Stimulated activated CD4-positive, alpha-beta T cell treated with anti-CD3 and anti-CD28 coated beads, Interleukin-4, amount 100 ng/mL, for 1 hour (primary cell): ENCODE results near the gene CALML6.

ENCODE experiments used
- DNase-seq: peaks from one replicate; pipeline ENCODE4 v3.0.0-alpha.2; 2020

CALML6 gene

GRCh38 chr1:1892079-1892762, 22.8 kb upstream of the CALML6 start:
- DNase-seq: peak; percentile 32

DNA sequence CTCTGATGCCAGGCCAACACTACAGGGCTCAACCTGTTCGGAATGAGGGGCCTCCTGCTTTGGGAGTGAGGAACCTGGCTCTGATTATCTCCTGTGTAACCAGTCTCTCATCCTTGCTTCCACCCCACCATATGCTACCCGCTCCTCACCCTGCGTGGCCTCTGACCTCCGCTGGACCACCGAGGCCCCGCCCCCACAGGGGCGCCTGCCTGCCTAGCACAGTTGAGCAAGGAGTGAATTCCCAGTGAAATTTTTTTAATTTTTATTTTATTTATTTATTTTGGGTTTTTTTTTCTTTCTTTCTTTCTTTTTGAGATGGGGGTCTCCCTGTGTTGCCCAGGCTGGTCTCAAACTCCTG, 22.3 kb upstream of the CALML6 start:
- no peak for DNase-seq

GRCh38 chr1:1893291-1893985, 21.6 kb upstream of the CALML6 start:
- no peak for DNase-seq

DNA sequence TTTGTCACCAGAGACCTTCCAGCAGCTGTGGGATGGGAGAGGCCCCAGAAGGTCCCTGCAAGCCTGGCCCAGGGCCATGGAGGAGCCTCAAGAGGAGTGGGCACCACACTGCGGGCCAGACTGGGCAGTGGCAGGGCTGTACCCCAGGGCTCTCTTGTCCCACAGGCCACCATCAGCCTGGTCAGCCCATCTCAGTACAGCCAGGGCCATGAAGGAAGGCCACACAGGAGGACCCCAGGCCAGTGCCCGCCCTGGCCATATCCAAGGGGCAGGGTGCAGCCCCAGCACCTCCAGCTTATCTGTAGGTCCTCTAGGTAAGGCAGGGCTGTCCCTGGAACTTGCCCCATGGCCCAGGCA, 21.1 kb upstream of the CALML6 start:
- DNase-seq: no peak

DNA sequence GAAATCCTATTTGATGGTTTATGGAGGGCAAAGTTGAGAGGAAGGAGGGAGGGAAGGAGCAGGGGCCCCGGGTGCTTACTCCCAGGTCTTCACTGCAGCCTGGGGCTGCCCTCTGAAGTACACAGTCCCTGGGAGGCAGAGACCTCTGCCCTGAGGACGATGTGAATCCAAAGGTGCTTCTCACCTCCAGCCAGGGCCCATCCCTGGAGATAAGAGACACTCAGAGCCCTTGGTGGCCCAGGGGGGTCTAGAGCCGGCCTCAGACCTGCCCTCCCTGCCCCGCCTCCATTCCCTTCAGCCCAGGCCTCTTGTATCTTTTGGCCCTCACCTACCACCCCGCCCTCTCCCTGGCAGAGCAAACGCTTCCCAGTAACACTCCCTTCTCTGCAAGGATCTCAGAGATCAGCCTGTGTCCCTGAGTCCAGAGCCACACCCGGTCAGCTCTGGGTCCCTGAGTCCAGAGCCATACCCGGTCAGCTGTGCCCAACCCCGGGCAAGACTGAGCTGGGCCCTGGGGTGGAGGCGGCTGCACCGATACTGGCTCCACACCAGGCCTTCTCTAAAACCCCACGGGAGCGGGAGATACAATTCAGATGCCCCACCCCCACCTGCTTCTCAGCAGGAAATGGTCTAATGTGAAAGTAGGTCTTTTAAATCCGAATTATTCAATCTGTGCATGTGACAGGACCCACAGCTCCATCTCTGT, 20.6 kb upstream of the CALML6 start:
- no peak for DNase-seq

DNA sequence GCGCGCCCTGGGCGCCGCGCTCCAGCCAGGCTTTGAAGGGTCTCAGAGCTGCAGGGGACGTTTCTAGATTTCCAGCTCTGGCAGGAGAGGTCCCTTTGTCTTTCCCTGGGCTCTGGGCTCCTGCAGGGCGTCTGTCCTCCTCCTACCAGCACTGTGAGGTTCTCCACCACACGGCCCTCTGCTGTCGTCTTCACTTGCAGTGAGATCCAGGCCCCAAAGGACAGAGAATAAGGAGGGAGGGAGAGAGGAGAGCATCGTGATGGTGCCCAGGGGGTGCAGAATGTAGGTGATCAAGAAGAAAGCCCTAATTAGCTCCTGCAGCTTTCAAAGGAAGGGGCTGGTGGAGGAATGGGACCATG, 20.0 kb upstream of the CALML6 start:
- no peak for DNase-seq

GRCh38 chr1:1895456-1896336, 19.4 kb upstream of the CALML6 start:
- no peak for DNase-seq

GRCh38 chr1:1898246-1898933, 16.7 kb upstream of the CALML6 start:
- no peak for DNase-seq

GRCh38 chr1:1899266-1899966, 15.6 kb upstream of the CALML6 start:
- DNase-seq: peak; percentile 32

DNA sequence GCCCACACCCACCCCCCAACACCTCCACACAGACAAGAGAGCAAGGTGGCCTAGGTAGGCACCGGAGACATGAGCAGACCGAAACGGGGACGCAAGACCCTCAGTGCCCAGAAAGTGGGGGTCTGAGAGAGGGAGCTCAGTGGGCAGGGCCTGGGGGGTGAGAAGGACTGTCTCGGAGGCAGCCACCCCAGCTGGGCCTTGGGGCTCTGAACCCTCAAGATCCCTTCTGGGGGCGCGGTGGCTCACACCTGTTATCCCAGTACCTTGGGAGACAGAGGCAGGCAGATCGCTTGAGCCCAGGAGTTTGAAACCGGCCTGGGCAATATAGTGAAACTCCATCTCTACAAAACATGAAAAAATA, 15.1 kb upstream of the CALML6 start:
- no peak for DNase-seq

GRCh38 chr1:1900883-1901640, 14.0 kb upstream of the CALML6 start:
- no peak for DNase-seq

GRCh38 chr1:1901641-1902294, 13.3 kb upstream of the CALML6 start:
- no peak for DNase-seq

- DNase-seq: no peak
Measured at GRCh38 chr1:1903224-1903623, 11.8 kb upstream of the CALML6 start.

GRCh38 chr1:1906185-1907097, 8.6 kb upstream of the CALML6 start:
- peak; percentile 65 for DNase-seq

GRCh38 chr1:1907098-1907736, 7.8 kb upstream of the CALML6 start:
- no peak for DNase-seq

- DNase-seq: no peak
Measured at GRCh38 chr1:1908506-1908791, 6.6 kb upstream of the CALML6 start.

DNA sequence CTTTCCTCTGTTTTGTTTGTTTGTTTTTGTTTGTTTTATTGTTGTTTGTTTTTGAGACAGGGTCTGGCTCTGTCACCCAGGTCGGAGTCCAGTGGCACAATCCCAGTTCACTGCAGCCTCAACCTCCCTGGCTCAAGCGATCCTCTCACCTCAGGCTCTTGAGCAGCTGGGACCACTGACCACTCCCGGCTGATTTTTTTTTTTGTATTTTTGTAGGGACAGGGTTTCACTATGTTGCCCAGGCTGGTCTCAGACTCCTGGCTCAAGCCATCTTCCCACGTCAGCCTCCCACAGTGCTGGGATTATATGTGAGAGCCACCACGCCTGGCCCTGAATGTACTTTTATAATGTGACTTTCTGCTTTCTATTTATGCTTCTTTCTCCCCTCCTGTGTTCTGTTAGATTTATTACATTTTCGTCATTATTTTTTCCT, 5.0 kb upstream of the CALML6 start:
- DNase-seq: no peak

GRCh38 chr1:1910651-1911331, 4.3 kb upstream of the CALML6 start:
- DNase-seq: no peak
